Gastroesophageal sphincter (tissue), 3 donors: ENCODE measurements around the gene PRKAG2.

ENCODE experiments used
- CTCF ChIP-seq, 4 experiments: fragments of 200-600 bp in 2 of 4; fragments of 450-650 bp in 2 of 4; sonication (generic) in 1 of 4; IDR thresholded peaks; one replicate each; pipeline ENCODE4 v1.5.1; 2017 to 2019; ENCODE audit warnings: antibody characterized with exemption in 4 of 4, mild to moderate bottlenecking in 2 of 4, moderate library complexity in 2 of 4
- EP300 ChIP-seq: sonication (generic); formaldehyde crosslinking; IDR thresholded peaks from one replicate; pipeline ENCODE4 v1.6.1; 2017; ENCODE audit warnings: antibody characterized with exemption, mild to moderate bottlenecking
- POLR2A ChIP-seq, 2 donors: fragments of 450-650 bp; IDR thresholded peaks; one replicate each; pipeline ENCODE4 v1.6.1; 2017; ENCODE audit warnings: antibody characterized with exemption in 2 of 2, mild to moderate bottlenecking in 2 of 2, moderate library complexity in 1 of 2
- POLR2AphosphoS5 ChIP-seq: sonication (generic); formaldehyde crosslinking; IDR thresholded peaks from one replicate; pipeline ENCODE4 v1.6.1; 2017; ENCODE audit warnings: antibody characterized with exemption

GRCh38 chr7:151556592-151556991 lies 320.3 kb downstream of the PRKAG2 start:
- TF ChIP-seq CTCF (IDR thresholded peaks at IDR 0.05) (no peak), POLR2AphosphoS5 (no peak), EP300 (no peak), POLR2A (IDR thresholded peaks at IDR 0.05) (no peak)
